ENCODE results near the gene TMEM170B.

Gene TMEM170B

DNA sequence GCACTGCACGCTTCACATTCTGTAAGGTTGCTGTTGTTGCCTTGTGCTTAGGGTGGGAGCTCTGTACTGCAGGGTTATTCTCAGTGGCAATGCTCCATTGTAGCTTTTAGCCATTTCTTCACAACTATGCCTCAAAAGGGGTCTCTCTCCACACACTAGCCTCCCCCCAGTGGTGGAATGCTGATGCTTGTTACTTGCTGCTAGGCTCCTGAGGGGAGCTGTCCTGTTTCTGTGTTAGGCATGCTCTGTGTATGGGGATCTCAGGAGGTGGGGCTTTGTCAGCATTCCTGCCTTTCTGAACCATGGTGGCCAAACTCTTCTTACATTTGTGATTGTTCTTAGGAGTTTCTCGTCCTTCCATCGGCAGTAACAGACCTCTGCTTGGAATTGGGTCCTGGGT, 18.8 kb downstream of the TMEM170B start:
- no peaks in the 10 kb centered on the region for H3K36me3 ChIP-seq (ENCODE audit: control insufficient read depth, low read depth, low read length)
- no peak overlapping the region for H3K4me3 ChIP-seq (ENCODE audit: low read length)
- H3K27me3 ChIP-seq (ENCODE audit: control insufficient read depth, insufficient read depth, low read length) = no peaks in the 10 kb centered on the region
- H3K27ac ChIP-seq (ENCODE audit: low read length) = no peak overlapping the region
- H3K9me3 ChIP-seq (ENCODE audit: control insufficient read depth, low read depth, low read length) = no peaks in the 10 kb centered on the region
- peaks cover 14% of the 10 kb centered on the region for H3K4me1 ChIP-seq (ENCODE audit: control insufficient read depth, low read depth, low read length)
- no peak overlapping the region for H3K9ac ChIP-seq (ENCODE audit: low read length)

DNA sequence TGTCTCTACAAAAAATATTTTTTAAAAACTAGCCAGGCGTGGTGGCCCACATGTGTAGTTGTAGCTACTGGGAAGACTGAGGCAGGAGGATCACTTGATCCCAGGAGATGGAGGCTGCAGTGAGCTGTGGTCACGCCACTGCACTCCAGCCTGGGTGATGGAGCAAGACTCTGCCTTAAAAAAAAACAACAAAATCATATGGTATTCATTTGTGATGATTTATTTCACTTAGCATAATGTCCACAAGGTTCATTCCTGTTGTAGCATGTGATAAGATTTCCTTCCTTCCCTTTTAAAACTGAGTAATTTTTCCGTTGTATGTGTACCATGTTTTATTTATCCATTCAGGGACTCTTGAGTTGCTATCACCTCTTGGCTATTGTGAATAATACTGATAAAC, 26.2 kb downstream of the TMEM170B start:
- Histone ChIP-seq H3K9ac (ENCODE audit: low read length) (no peak overlapping the region), H3K9me3 (ENCODE audit: control insufficient read depth, low read depth, low read length) (no peaks in the 10 kb centered on the region), H3K4me1 (ENCODE audit: control insufficient read depth, low read depth, low read length) (no peaks in the 10 kb centered on the region), H3K27me3 (ENCODE audit: control insufficient read depth, insufficient read depth, low read length) (no peaks in the 10 kb centered on the region), H3K27ac (ENCODE audit: low read length) (no peak overlapping the region), H3K4me3 (ENCODE audit: low read length) (no peak overlapping the region), H3K36me3 (ENCODE audit: control insufficient read depth, low read depth, low read length) (no peaks in the 10 kb centered on the region)

DNA sequence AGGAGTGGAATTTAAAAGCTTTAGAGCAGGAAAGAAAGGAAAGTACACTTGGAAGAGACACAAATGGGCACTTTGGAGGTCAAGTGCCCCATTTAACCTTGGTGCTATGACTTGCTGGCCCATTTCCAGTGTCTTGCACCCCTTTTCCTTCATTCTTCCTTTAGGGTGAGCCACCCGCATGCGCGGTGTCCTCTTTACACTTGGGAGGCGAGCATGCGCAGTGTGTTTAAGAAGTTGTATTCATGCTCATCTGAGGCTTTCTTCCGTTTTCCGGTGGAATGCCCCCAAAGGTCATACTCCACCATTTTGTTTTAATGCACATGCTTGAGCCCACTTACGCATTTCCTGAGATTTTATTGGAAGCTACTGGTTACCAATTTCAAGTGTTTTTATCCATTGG, 29.1 kb downstream of the TMEM170B start:
- Histone ChIP-seq H3K36me3 (ENCODE audit: control insufficient read depth, low read depth, low read length) (no peaks in the 10 kb centered on the region), H3K4me1 (ENCODE audit: control insufficient read depth, low read depth, low read length) (no peaks in the 10 kb centered on the region), H3K27me3 (ENCODE audit: control insufficient read depth, insufficient read depth, low read length) (no peaks in the 10 kb centered on the region), H3K27ac (ENCODE audit: low read length) (no peak overlapping the region), H3K9me3 (ENCODE audit: control insufficient read depth, low read depth, low read length) (no peaks in the 10 kb centered on the region), H3K9ac (ENCODE audit: low read length) (no peak overlapping the region), H3K4me3 (ENCODE audit: low read length) (no peak overlapping the region)

DNA sequence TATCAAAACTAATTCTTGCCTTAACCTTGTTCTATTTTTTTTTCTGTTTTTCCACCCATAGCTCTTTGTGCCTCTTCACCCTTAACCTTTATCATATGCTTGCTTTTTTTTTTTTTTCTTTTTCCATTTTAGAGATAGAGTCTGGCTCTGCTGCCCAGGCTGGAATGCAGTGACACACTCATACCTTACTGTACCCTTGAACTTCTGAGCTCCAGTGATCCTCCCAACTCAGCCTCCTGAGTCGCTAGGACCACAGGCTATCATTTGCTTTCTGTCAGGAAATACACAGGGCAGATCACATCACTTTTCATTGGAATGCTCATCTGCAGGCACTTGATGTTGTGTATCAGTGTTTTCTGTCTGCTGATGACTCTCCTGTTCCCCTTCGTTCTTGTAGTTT, 33.5 kb downstream of the TMEM170B start:
- Histone ChIP-seq H3K4me1 (ENCODE audit: control insufficient read depth, low read depth, low read length) (no peaks in the 10 kb centered on the region), H3K9ac (ENCODE audit: low read length) (no peak overlapping the region), H3K4me3 (ENCODE audit: low read length) (no peak overlapping the region), H3K27ac (ENCODE audit: low read length) (no peak overlapping the region), H3K36me3 (ENCODE audit: control insufficient read depth, low read depth, low read length) (no peaks in the 10 kb centered on the region), H3K27me3 (ENCODE audit: control insufficient read depth, insufficient read depth, low read length) (no peaks in the 10 kb centered on the region), H3K9me3 (ENCODE audit: control insufficient read depth, low read depth, low read length) (no peaks in the 10 kb centered on the region)

DNA sequence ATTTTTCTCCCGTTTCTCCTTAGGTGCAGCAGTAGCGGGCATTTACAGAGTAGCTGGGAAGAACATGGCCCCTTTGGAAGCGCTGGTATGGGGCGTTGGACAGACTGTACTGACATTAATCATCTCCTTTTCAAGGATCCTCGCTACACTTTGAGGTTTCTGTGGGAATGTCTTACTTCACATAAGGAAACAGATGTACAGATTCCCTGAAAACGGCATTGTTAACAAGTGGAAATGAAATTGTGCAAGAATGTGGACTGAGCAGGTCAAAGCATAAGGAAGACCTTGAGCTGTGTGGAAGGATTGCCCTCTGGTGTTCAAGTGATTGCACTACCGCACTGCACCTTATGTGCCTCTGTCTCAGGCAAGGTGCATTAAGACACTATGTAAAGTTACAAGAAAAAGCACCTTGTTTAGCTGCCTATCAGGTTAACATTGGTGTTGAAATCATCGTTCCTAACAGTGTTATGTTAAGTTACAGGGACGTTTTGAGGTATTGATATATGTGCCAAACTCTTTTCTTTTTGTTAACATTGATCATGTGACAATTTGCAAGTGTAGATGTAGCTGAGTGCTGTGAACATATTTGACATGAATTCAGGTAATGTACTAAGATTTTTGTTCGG, 38.0 kb downstream of the TMEM170B start:
- Histone ChIP-seq H3K27ac (ENCODE audit: low read length) (no peak overlapping the region), H3K9me3 (ENCODE audit: control insufficient read depth, low read depth, low read length) (no peaks in the 10 kb centered on the region), H3K4me1 (ENCODE audit: control insufficient read depth, low read depth, low read length) (no peaks in the 10 kb centered on the region), H3K4me3 (ENCODE audit: low read length) (no peak overlapping the region), H3K27me3 (ENCODE audit: control insufficient read depth, insufficient read depth, low read length) (no peaks in the 10 kb centered on the region), H3K36me3 (ENCODE audit: control insufficient read depth, low read depth, low read length) (no peaks in the 10 kb centered on the region), H3K9ac (ENCODE audit: low read length) (no peak overlapping the region)

DNA sequence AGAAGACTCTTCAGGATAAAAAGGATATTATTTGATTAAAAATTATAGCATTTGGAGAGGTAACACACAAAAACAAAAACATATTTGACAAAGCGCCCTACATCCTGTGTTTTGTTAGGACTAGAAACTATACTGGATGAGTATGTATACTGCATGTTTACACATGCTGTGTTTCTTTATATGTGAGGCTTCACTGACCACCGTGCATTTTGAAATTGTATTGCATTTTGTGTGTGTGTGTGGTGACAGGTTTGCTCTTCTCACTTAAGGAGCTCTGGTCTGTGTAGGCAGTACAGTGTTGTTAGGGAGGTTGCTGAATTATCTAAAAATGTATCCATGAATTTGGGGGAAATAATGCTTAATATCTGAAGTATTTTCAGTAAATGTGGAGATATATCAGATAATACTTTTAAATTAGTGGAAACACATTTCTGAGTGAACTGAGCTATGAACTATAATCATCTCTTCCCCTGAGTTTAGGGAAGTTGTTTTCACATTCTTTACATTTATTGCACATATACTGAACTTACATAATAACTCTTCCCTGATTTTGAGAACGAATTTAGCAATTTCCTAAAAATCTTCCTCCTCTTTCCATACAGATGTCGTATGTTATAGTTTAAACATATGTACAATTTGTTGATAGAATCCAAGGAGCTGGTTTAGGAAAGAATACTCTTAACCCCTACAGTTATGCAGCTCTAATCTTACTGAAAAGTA, 43.3 kb downstream of the TMEM170B start:
- H3K4me3 ChIP-seq (ENCODE audit: low read length) = no peak overlapping the region
- H3K27ac ChIP-seq (ENCODE audit: low read length) = no peak overlapping the region
- H3K9ac ChIP-seq (ENCODE audit: low read length) = no peak overlapping the region
- H3K27me3 ChIP-seq (ENCODE audit: control insufficient read depth, insufficient read depth, low read length) = no peaks in the 10 kb centered on the region
- no peaks in the 10 kb centered on the region for H3K4me1 ChIP-seq (ENCODE audit: control insufficient read depth, low read depth, low read length)
- H3K36me3 ChIP-seq (ENCODE audit: control insufficient read depth, low read depth, low read length) = no peaks in the 10 kb centered on the region
- no peaks in the 10 kb centered on the region for H3K9me3 ChIP-seq (ENCODE audit: control insufficient read depth, low read depth, low read length)

DNA sequence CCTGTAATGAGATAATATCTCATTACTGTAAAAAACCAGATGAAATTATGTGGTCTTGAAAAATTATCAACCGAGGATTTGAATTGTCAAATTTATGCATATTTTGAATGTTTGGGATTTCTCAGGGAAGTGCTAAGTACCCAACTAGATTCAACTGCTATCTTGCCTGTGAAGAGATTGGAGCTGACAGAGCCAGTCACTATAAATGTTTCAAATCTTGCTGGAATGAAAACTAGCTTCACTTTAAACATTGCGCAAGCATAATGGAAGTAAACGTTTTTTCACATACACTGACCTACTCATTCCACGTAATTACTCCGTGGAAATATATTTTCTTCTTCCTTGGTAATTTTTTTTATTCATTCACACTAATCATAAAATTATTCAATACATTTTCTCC, 46.7 kb downstream of the TMEM170B start:
- Histone ChIP-seq H3K36me3 (ENCODE audit: control insufficient read depth, low read depth, low read length) (no peaks in the 10 kb centered on the region), H3K27me3 (ENCODE audit: control insufficient read depth, insufficient read depth, low read length) (no peaks in the 10 kb centered on the region), H3K4me1 (ENCODE audit: control insufficient read depth, low read depth, low read length) (peaks cover 8% of the 10 kb centered on the region), H3K9me3 (ENCODE audit: control insufficient read depth, low read depth, low read length) (no peaks in the 10 kb centered on the region), H3K27ac (ENCODE audit: low read length) (no peak overlapping the region), H3K4me3 (ENCODE audit: low read length) (no peak overlapping the region), H3K9ac (ENCODE audit: low read length) (no peak overlapping the region)

DNA sequence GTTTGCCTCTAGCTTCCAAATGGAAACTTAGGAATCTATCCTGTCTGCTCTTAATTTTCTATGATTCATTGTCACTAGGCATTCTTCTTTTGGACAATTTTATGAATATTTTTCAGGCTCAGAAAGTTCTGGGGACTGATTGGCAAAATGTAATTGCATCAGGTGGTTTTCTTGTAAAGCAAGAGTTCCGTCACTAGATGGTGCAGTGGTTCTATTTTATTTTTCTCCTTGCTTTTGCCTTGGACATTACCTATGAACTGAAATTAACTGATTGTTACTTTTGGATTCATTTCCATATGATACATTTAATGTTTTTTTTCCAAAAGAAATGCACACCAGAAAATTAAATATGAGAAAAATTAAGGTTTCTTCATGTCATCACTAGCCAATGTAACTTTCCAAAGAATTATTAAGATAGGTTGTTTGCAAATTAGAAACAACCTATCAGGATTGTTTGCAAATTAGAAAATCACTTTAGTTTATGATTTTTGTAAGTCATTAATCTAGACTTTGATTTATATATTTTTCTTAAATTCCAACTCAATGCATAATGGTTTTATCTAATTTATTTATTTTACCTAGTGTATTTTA, 48.0 kb downstream of the TMEM170B start:
- Histone ChIP-seq H3K9me3 (ENCODE audit: control insufficient read depth, low read depth, low read length) (no peaks in the 10 kb centered on the region), H3K9ac (ENCODE audit: low read length) (no peak overlapping the region), H3K27ac (ENCODE audit: low read length) (no peak overlapping the region), H3K4me3 (ENCODE audit: low read length) (no peak overlapping the region), H3K27me3 (ENCODE audit: control insufficient read depth, insufficient read depth, low read length) (no peaks in the 10 kb centered on the region), H3K4me1 (ENCODE audit: control insufficient read depth, low read depth, low read length) (peaks cover 8% of the 10 kb centered on the region), H3K36me3 (ENCODE audit: control insufficient read depth, low read depth, low read length) (no peaks in the 10 kb centered on the region)

DNA sequence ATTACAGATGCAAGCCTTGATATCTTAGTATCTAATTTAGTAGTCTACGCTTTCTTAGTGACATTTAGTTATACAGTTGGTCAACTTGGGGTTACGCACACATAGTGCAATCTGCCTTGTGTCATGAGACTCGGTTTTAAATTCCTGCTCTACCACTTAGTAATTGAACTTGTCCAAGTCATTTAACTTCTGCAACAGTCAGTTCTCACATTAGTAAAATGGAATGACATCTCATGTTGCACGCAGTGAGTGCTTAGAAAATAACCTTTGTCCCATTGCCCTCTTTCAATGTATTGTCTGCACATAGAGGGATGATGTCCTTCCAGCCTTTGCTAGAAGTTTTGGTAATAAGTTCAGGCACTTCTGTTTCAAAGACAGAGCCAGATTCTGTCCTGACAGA, 48.6 kb downstream of the TMEM170B start:
- Histone ChIP-seq H3K4me3 (ENCODE audit: low read length) (no peak overlapping the region), H3K9ac (ENCODE audit: low read length) (no peak overlapping the region), H3K9me3 (ENCODE audit: control insufficient read depth, low read depth, low read length) (no peaks in the 10 kb centered on the region), H3K27me3 (ENCODE audit: control insufficient read depth, insufficient read depth, low read length) (no peaks in the 10 kb centered on the region), H3K27ac (ENCODE audit: low read length) (no peak overlapping the region), H3K4me1 (ENCODE audit: control insufficient read depth, low read depth, low read length) (peaks cover 8% of the 10 kb centered on the region), H3K36me3 (ENCODE audit: control insufficient read depth, low read depth, low read length) (no peaks in the 10 kb centered on the region)

DNA sequence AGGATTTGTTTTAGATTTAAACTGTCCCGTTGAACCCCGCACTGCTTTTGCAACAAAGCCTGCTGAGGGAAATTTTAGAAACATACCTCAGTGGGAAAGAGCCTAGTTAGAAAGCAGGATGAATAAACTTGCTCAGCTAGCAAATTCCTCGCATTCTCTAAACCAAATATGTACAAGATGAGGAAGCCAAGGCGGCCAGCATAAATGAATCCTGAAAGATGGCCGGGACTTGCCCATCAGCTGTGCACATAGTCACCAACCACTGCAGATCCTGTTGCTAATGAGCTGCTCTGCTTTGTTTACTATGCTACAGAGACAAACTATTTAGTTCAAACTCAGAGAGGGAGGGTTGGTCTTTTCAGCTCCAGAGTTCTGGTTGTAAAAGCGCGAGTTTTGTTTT, 49.0 kb downstream of the TMEM170B start:
- Histone ChIP-seq H3K4me3 (ENCODE audit: low read length) (no peak overlapping the region), H3K9me3 (ENCODE audit: control insufficient read depth, low read depth, low read length) (no peaks in the 10 kb centered on the region), H3K27me3 (ENCODE audit: control insufficient read depth, insufficient read depth, low read length) (no peaks in the 10 kb centered on the region), H3K36me3 (ENCODE audit: control insufficient read depth, low read depth, low read length) (no peaks in the 10 kb centered on the region), H3K9ac (ENCODE audit: low read length) (no peak overlapping the region), H3K4me1 (ENCODE audit: control insufficient read depth, low read depth, low read length) (peaks cover 8% of the 10 kb centered on the region), H3K27ac (ENCODE audit: low read length) (no peak overlapping the region)

DNA sequence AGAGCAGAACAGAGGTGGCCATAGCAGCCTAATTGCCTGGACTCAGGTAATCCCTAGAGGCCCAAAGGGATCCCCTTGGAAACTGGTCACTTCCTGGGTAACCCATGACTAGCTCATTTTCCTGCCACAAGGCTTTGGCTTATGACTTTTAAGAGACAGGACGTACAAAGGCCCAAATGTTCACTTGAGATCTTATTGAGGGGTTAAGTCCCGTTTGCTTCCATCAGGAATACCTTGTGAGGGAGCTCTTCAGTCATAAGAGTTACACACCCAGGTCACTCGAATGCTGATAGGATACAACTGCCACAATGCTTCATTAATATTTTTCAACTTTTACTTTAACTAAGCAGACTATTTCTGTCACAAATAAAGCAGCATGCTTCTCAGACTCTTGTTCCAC, 51.7 kb downstream of the TMEM170B start:
- H3K36me3 ChIP-seq (ENCODE audit: control insufficient read depth, low read depth, low read length) = no peaks in the 10 kb centered on the region
- H3K4me3 ChIP-seq (ENCODE audit: low read length) = no peak overlapping the region
- H3K27ac ChIP-seq (ENCODE audit: low read length) = no peak overlapping the region
- peaks cover 8% of the 10 kb centered on the region for H3K4me1 ChIP-seq (ENCODE audit: control insufficient read depth, low read depth, low read length)
- H3K27me3 ChIP-seq (ENCODE audit: control insufficient read depth, insufficient read depth, low read length) = no peaks in the 10 kb centered on the region
- H3K9me3 ChIP-seq (ENCODE audit: control insufficient read depth, low read depth, low read length) = no peaks in the 10 kb centered on the region
- no peak overlapping the region for H3K9ac ChIP-seq (ENCODE audit: low read length)

All from iPS-18a (cell line).